Left ventricle myocardium superior (tissue), 1 donor: ENCODE measurements around the gene ADCY3. TPM values are rescaled to one million over a fixed set of nuclear protein-coding genes. Genes with fewer than 3 reads are reported as not detected.

ENCODE experiments used
- ATAC-seq: fragments of 200-7000 bp; cut with Tn5 transposase; one replicate; pipeline ENCODE4 v1.9.1; 2020; ENCODE audit warnings: mild to moderate bottlenecking, moderate library complexity
- DNase-seq: peaks from one replicate; pipeline ENCODE4 v3.0.0-alpha.2; 2020
- intact Hi-C: fragments of 100-400 bp; cut with micrococcal nuclease; formaldehyde crosslinking; loops from one replicate; pipeline ENCODE4 v1.11.0; 2022
- long read RNA-seq: library from polyadenylated mRNA; unstranded; transcript quantifications from one replicate; pipeline ENCODE4 v2.0.0, GENCODE V29; 2021
- total RNA-seq: library from RNA; stranded (reverse); fragmentation: NEBNext Ultra II Directional; extraction: Animal tissue kit (Norgen Biotek cat#: 25700); gene quantifications from one replicate; pipeline ENCODE4 v1.2.1, GENCODE V29; 2021
- donor health status: DM: no; HTN: yes; CAD: no; lungs with severe emphysema.

ADCY3 gene
- total RNA-seq, result 14.6 TPM
- long read RNA-seq, full-length matches to known transcripts, result 1 of 18 reads
- long read RNA-seq, partial matches to known transcripts, result 5 of 18 reads
- long read RNA-seq, other reads (novel, unspliced or antisense), result 12 of 18 reads

DNA sequence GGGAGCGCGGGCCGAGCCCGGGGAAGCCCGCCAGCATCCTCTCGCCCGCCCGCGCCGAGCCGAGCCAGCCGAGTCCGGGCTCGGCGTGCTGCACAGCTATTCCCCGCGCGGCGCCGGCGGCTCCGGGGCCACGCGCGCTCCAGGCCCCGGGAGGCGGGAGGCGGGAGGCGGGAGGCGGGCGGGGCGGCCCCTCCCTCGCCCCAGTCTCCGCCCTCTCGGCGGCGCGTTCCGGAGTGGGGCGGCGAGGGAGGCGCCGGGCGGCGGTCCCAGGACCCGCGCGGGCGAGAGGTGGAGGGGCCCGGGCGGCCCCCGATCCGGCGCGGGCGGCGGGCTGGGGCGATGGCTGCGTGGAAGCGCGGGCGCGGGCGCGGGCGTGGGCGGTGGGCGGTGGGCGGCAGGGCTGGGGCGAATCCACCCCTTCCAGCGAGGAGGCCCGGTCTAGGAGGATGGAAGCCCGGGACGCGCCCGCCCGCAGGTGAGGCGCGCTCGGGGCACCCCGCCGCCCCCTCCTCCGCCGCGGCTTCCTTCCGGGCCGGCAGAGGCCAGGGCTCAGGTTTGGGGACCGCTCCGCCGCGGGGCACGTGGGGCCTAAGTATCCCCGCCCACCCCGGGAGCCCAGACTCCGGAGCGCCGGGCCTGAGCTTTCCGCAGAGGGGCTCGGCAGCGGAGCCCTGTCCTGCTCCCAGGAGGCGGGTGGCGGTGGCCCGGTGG lies at the start of gene ADCY3:
ADCY3 (minus strand) TSS at position 140 of the 711 bp plus-strand sequence. CDS start 1,250 bp downstream, outside the sequence.
- intact Hi-C loops, result no loop called here
- DNase-seq, result peak; percentile 79
- peak; percentile 79 for ATAC-seq

DNA sequence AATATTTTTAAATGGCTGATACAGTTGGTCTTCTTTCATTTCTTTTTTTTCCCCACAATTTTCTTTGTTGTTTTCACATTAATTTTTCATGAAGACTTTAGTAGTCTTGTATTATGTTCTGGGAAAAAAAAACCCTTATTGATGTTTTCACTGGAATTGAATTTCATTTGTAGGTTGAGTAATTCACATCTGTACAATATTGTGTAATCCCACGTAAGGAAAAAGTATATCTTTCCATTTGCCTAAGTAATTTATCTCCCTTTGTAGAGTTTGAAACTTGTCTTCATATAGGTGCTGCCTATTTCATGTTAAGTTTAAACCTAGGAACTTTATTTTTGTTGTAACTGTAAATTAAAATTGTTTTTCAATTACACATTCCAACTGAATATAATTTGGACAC lies 49.7 kb upstream of the ADCY3 start:
- no peak for DNase-seq
- intact Hi-C loops, result loop anchor here (10.0 kb wide), 1 partner anchor 225 kb away; no protein-coding TSS in a partner anchor
- ATAC-seq, result no peak

- DNase-seq, result no peak
- no peak for ATAC-seq
- intact Hi-C loops, result no loop called here
These were observed 41.9 kb upstream of the ADCY3 start for GRCh38 chr2:24961903-24962302.

- ATAC-seq (no peak), DNase-seq (no peak)
- intact Hi-C loops, result no loop called here
These were observed 39.7 kb upstream of the ADCY3 start for GRCh38 chr2:24959761-24960160.

DNA sequence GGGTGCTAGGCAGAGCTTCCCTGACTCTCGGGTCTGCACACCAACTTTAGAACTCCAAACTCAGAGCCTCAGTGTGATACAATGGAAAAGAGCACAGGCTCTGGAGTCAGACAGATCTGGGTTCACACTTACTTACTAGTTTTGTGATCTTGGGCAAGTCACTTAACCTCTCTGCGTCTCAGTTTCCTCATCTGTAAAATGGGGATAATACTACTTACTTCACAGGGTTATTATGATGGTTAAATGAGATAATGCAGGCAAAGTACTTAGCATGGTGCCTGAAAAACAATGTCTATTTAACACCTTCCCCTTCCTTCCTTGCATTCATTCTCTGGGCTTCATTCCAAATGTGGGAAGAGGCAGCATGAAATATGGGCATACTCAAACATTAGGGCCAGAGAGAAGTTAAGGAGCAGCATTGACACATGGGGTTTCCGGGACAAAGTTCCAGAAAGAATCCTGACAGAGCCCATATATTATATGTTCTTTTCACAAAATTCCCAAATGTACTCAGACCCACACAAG lies 38.4 kb upstream of the ADCY3 start:
- ATAC-seq (no peak), DNase-seq (no peak)
- intact Hi-C loops, result no loop called here

DNA sequence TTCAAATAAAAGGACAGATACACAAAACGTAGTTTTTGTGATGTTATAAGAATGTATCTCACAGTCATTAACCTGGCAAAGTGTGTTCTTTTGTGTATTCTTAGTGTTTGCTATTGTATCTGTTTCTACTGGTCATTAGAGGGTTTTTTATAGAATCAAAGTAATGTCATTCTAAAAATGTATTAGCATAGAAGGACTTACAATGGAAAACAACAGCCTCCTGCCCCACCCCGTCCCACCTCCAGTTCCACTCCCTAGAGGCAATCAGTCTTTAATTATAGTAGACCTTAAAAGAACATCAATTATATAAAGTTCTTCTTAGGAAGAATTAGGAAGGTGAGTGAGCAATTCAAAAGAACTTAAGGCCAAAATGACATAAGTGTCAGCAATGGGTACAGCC lies 37.9 kb upstream of the ADCY3 start:
- intact Hi-C loops, result no loop called here
- DNase-seq (no peak), ATAC-seq (no peak)

DNA sequence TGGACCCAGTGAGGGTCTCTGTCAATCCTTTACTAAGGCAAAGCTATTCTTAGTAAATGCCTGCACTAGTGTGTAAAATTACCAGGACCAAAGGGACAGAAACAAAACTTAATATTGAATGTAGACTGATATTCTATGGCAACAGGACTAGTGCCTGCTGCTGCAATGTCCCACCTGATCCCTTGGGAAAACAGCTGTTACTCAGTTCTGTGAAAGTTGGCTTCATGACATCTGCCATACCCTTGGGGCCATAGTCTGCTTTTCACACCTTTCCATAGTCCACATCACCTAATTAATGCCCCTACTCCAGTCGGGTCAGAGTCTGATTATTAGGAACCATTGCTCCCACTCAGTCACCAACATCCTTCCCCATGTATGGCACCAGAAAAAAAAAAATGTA lies 37.2 kb upstream of the ADCY3 start:
- ATAC-seq, result no peak
- intact Hi-C loops, result no loop called here

GRCh38 chr2:24955921-24956320 lies 35.9 kb upstream of the ADCY3 start:
- ATAC-seq (no peak), DNase-seq (no peak)
- intact Hi-C loops, result no loop called here

More for the DNA sequence above, 37.2 kb upstream of the ADCY3 start:
- DNase-seq, result no peak

- ATAC-seq, result no peak
- intact Hi-C loops, result no loop called here
- DNase-seq, result no peak
These were observed 35.2 kb upstream of the ADCY3 start for GRCh38 chr2:24955232-24955631.

DNA sequence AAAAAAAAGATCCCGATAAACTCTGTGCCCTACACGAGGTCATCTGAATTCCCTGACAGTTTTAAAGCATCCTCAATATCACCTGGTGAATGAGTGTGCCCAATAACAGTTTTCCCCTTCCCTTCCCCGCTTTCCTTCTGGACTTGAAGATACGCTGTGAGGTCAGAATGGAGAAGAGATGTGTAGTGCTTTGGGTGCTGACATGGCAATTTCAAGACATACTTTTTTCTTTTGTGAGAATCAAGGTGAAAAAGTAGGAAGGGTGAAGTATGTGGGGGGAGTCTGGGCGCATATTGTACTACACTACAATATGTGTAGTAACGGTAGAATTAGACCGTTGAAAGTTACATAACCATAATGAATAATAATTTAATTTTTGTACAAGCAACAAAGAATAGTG lies 30.1 kb upstream of the ADCY3 start:
- DNase-seq, result no peak
- intact Hi-C loops, result no loop called here
- no peak for ATAC-seq

DNA sequence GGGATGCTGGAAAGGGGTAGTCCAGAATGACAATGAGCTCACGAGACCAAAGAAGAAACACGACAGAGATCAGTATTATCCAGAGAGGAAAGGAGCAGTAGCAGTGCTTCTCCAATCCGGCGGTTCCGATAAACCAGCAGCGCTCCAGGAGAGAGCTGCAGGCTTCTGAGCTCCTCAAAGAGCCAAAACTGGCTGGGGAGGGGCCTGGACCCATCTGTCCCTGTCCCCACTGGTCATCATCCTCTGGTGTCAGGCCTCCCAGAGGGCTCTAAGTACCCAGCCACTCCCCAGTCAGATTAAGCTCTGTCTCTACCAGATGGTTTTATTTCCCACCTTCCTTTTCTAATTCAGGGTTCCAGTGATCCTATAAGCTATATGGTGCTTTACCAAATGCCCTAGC lies 28.5 kb upstream of the ADCY3 start:
- ATAC-seq (no peak), DNase-seq (no peak)
- intact Hi-C loops, result no loop called here

GRCh38 chr2:24947561-24948157 lies 27.6 kb upstream of the ADCY3 start:
- DNase-seq (no peak), ATAC-seq (no peak)
- intact Hi-C loops, result no loop called here

DNA sequence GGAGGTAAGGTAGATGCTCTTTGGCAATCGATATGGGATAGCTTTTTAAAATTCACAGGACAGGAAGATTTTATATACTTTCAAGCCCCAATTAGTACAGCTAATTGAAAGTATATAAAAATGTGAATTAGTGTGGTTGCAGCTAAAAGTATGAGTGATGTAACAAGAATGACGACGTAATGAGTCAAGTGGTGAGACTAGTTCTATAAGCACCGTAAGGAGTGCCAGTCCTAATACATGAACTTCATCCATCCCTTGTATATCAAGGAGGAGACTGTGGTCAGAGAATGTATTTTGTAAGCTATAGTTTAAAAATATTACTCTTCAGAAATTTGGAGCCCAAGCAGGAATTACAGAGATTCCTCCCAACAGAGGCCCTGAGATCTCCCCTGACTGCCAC lies 25.9 kb upstream of the ADCY3 start:
- DNase-seq (no peak), ATAC-seq (no peak)

GRCh38 chr2:24943427-24944053 lies 23.5 kb upstream of the ADCY3 start:
- intact Hi-C loops, result no loop called here
- DNase-seq (no peak), ATAC-seq (no peak)

More for the DNA sequence above, 25.9 kb upstream of the ADCY3 start:
- intact Hi-C loops, result no loop called here

DNA sequence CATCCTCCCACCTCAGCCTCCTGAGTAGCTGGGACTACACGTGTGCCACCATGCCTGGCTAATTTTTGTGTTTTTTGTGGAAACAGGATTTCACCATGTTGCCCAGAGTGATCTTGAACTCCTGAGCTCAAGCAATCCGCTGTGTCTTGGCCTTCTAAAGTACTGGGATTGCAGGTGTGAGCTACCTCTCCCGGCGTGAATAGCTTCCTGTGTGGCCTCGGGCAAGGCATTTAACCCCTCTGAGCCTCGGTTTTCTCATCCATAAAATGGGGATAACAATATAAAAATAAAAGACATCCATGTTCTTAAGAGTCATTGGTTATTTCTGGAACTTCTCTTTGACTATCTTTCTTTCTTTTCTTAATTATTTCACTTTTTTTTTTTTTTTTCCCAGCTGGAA lies 19.3 kb upstream of the ADCY3 start:
- ATAC-seq (no peak), DNase-seq (no peak)
- intact Hi-C loops, result no loop called here

DNA sequence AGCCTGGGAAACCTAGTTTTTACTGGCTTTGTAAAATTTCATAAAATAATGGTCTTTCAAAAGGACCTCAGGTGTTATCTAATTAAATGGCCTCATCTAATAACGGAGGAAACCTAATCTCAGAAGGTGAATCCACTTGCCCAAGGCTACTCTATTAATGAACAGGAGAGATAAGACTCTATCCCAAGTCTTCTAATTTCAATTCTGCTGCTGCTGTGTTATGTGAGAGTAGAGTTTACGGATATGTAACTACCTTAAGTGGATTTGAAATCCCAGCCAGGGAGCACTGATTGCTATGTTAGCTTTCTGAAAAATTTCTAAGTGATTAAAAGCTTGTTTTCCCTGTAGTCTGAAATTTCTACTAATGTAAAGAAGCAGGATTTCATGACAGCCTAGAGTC lies 17.2 kb upstream of the ADCY3 start:
- ATAC-seq (no peak), DNase-seq (no peak)
- intact Hi-C loops, result no loop called here

- intact Hi-C loops, result no loop called here
- no peak for ATAC-seq
- DNase-seq, result no peak
These were observed 15.1 kb upstream of the ADCY3 start for GRCh38 chr2:24935145-24935544.

GRCh38 chr2:24932715-24933114 lies 12.7 kb upstream of the ADCY3 start:
- DNase-seq (no peak), ATAC-seq (no peak)
- intact Hi-C loops, result no loop called here

DNA sequence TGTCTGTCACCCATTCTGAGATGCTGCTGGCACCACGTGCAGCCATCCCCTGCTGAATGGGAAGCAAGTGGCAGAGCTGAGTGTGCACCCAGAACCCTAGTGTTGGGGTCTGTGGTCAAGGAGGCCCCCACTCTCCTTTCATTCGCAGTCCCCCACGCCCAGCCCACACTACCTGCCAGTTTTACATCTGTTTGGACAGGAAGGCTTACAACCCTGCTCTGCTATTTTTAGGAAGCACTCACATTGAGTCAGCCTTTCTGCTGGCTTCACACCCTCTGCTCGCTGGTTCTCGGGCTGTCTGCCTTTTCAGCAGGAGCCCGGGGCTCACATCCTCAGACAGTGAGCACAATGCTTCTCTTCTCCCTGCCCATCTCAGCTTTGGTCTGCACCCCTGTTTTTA lies 10.7 kb upstream of the ADCY3 start:
- intact Hi-C loops, result no loop called here
- peak; percentile 51 for ATAC-seq
- no peak for DNase-seq

DNA sequence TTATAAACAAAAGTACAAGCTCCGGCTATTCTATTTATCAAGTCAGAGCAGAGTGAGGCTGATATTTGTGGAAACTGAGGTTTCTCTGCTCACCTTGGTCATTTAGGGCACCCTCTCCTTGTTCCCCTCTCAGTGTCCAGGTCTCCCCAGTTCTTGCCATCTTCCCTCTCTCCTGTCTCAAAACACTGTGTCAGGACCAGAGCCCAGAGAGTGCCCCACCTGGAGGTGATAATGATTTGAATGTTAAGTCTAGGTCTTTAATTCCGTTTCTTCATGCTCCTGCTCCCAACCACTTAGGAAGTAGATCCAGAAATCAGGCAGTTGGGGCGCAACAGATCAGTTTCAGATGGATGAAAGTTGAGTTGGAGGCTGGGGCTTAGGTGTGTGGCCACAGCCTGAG lies 9.2 kb upstream of the ADCY3 start:
- no peak for ATAC-seq
- intact Hi-C loops, result no loop called here
- DNase-seq, result no peak
